SK-MEL-5 (cell line): Measurements from ENCODE around the gene HNRNPH2. TPM values are rescaled to one million over a fixed set of nuclear protein-coding genes. Genes with fewer than 3 reads are reported as not detected.

ENCODE experiments used
- DNase-seq: peaks from one replicate; pipeline ENCODE4 v3.0.0-alpha.2; 2016; ENCODE audit warnings: low read depth, low spot score
- in situ Hi-C: cut with HindIII; loops from 2 replicates; pipeline ENCODE4 v1.10.0; 2016; ENCODE audit warnings: low sequenced_read_pairs, high pct_unique_total_duplicates, low pct_unique_long_range_greater_than_20kb
- total RNA-seq: library from RNA; depleted of rRNA; stranded (reverse); fragments of >200 nt; shearing (Covaris generic); gene quantifications from 2 replicates; pipeline ENCODE4 v1.2.3, GENCODE V29; 2014

HNRNPH2 gene
- total RNA-seq, 1 experiment from 2014 or later = 79.3 TPM

- in situ Hi-C loops = no loop called here
- DNase-seq = no peak
Observed at GRCh38 chrX:101391831-101392230, 16.2 kb upstream of the HNRNPH2 start.

GRCh38 chrX:101393530-101394305, 14.3 kb upstream of the HNRNPH2 start:
- in situ Hi-C loops = no loop called here
- no peak for DNase-seq

GRCh38 chrX:101394372-101394771, 13.7 kb upstream of the HNRNPH2 start:
- in situ Hi-C loops = no loop called here
- no peak for DNase-seq

- in situ Hi-C loops = no loop called here
- DNase-seq = peak; percentile 41
Observed at GRCh38 chrX:101395789-101396188, 12.2 kb upstream of the HNRNPH2 start.

- in situ Hi-C loops = no loop called here
- DNase-seq = no peak
Observed at GRCh38 chrX:101397779-101398178, 10.2 kb upstream of the HNRNPH2 start.

GRCh38 chrX:101398694-101399093, 9.3 kb upstream of the HNRNPH2 start:
- no peak for DNase-seq
- in situ Hi-C loops = no loop called here

GRCh38 chrX:101399825-101400224, 8.2 kb upstream of the HNRNPH2 start:
- DNase-seq = no peak
- in situ Hi-C loops = no loop called here

GRCh38 chrX:101407167-101407747, 765 bp upstream of the HNRNPH2 start:
- no peak for DNase-seq
- in situ Hi-C loops = no loop called here

GRCh38 chrX:101408532-101408841, 465 bp downstream of the HNRNPH2 start:
- in situ Hi-C loops = no loop called here
- no peak for DNase-seq

GRCh38 chrX:101409043-101409442, 1.0 kb downstream of the HNRNPH2 start:
- in situ Hi-C loops = no loop called here
- peak; percentile 42 for DNase-seq

GRCh38 chrX:101410461-101410860, 2.4 kb downstream of the HNRNPH2 start:
- no peak for DNase-seq
- in situ Hi-C loops = no loop called here

GRCh38 chrX:101411984-101412383, 4.0 kb downstream of the HNRNPH2 start:
- in situ Hi-C loops = no loop called here
- DNase-seq = no peak

- peak; percentile 75 for DNase-seq
- in situ Hi-C loops = no loop called here
Observed at GRCh38 chrX:101415180-101416145, 7.4 kb downstream of the HNRNPH2 start.

- in situ Hi-C loops = no loop called here
Observed at GRCh38 chrX:101416691-101417090, 8.7 kb downstream of the HNRNPH2 start.

GRCh38 chrX:101417190-101417589, 9.2 kb downstream of the HNRNPH2 start:
- DNase-seq = no peak
- in situ Hi-C loops = no loop called here

More at GRCh38 chrX:101416691-101417090, 8.7 kb downstream of the HNRNPH2 start:
- DNase-seq = no peak

- no peak for DNase-seq
- in situ Hi-C loops = no loop called here
Observed at GRCh38 chrX:101417981-101418841, 10.2 kb downstream of the HNRNPH2 start.

GRCh38 chrX:101419489-101419888, 11.5 kb downstream of the HNRNPH2 start:
- in situ Hi-C loops = no loop called here
- DNase-seq = no peak
